ENCODE measurements around the gene CUEDC1.

GRCh38 chr17:57830880-57831279 lies 124.3 kb downstream of the CUEDC1 start:
- no peak for TF ChIP-seq CTCF (IDR thresholded peaks at IDR 0.05)
- no peak for TF ChIP-seq POLR2A (IDR thresholded peaks at IDR 0.05)
- TF ChIP-seq POLR2AphosphoS5 (IDR thresholded peaks at IDR 0.05), result no peak
